Measurements from ENCODE around the gene LYPD8. TPM values are rescaled to one million over a fixed set of nuclear protein-coding genes. Genes with fewer than 3 reads are reported as not detected.

Gene LYPD8
- total RNA-seq, 4 donors from 2014 or later = 0.57 TPM; not detected in 3

- no peak overlapping the region for H3K27ac ChIP-seq (replicated peaks in 1 of 4)
- TF ChIP-seq CTCF (IDR thresholded peaks at IDR 0.05) = no peak
- TF ChIP-seq POLR2A (IDR thresholded peaks at IDR 0.05; ENCODE audit: low read depth) = no peak
- no peak for TF ChIP-seq POLR2AphosphoS5 (IDR thresholded peaks at IDR 0.05)
- TF ChIP-seq EP300 (IDR thresholded peaks at IDR 0.05) = no peak
Measured at GRCh38 chr1:248748211-248748610, 7.3 kb downstream of the LYPD8 start.

GRCh38 chr1:248740876-248741275 lies 14.7 kb downstream of the LYPD8 start:
- no peaks in the 10 kb centered on the region for H3K9me3 ChIP-seq
- H3K36me3 ChIP-seq = no peaks in the 10 kb centered on the region
- intact Hi-C loops (cut with DNase I) = no loop called here
- H3K4me3 ChIP-seq = no peak overlapping the region
- peaks cover 0 to 9% (median 0%) of the 10 kb centered on the region in 4 donors for H3K27me3 ChIP-seq
- TF ChIP-seq EP300 (IDR thresholded peaks at IDR 0.05) = no peak
- no peak for TF ChIP-seq CTCF (IDR thresholded peaks at IDR 0.05)
- no peak for TF ChIP-seq POLR2A (IDR thresholded peaks at IDR 0.05; ENCODE audit: low read depth)
- TF ChIP-seq POLR2AphosphoS5 (IDR thresholded peaks at IDR 0.05) = no peak
- no peaks in the 10 kb centered on the region for H3K4me1 ChIP-seq
- WGBS = 91% methylated on average over 7 of the region's 7 CpGs
- H3K27ac ChIP-seq (replicated peaks in 1 of 4) = no peak overlapping the region
- no peak for DNase-seq (ENCODE audit: extremely low spot score)

More at GRCh38 chr1:248748211-248748610, 7.3 kb downstream of the LYPD8 start:
- Histone ChIP-seq H3K27me3 (no peaks in the 10 kb centered on the region), H3K4me1 (no peaks in the 10 kb centered on the region), H3K36me3 (no peaks in the 10 kb centered on the region), H3K4me3 (no peak overlapping the region), H3K9me3 (no peaks in the 10 kb centered on the region)
- DNase-seq (ENCODE audit: extremely low spot score) = no peak
- WGBS = 87% methylated on average over 2 of the region's 10 CpGs
- intact Hi-C loops (cut with DNase I) = no loop called here

- intact Hi-C loops (cut with DNase I) = no loop called here
- no peak for DNase-seq (ENCODE audit: extremely low spot score)
- H3K36me3 ChIP-seq = no peaks in the 10 kb centered on the region
- 66% methylated on average over 7 of the region's 16 CpGs for WGBS
- H3K27me3 ChIP-seq = peaks cover 0 to 9% (median 0%) of the 10 kb centered on the region in 4 donors
- no peak overlapping the region for H3K4me3 ChIP-seq
- H3K4me1 ChIP-seq = no peaks in the 10 kb centered on the region
- H3K9me3 ChIP-seq = no peaks in the 10 kb centered on the region
- TF ChIP-seq CTCF (IDR thresholded peaks at IDR 0.05) = no peak
- no peak for TF ChIP-seq POLR2A (IDR thresholded peaks at IDR 0.05; ENCODE audit: low read depth)
- TF ChIP-seq POLR2AphosphoS5 (IDR thresholded peaks at IDR 0.05) = no peak
- no peak for TF ChIP-seq EP300 (IDR thresholded peaks at IDR 0.05)
- no peak overlapping the region for H3K27ac ChIP-seq (replicated peaks in 1 of 4)
Measured at GRCh38 chr1:248739572-248740205, 15.9 kb downstream of the LYPD8 start.

- Histone ChIP-seq H3K27me3 (peaks cover 0 to 9% (median 0%) of the 10 kb centered on the region in 4 donors), H3K36me3 (no peaks in the 10 kb centered on the region), H3K27ac (replicated peaks in 1 of 4) (no peak overlapping the region), H3K9me3 (no peaks in the 10 kb centered on the region), H3K4me1 (no peaks in the 10 kb centered on the region), H3K4me3 (no peak overlapping the region)
- no peak for TF ChIP-seq POLR2AphosphoS5 (IDR thresholded peaks at IDR 0.05)
- TF ChIP-seq CTCF (IDR thresholded peaks at IDR 0.05) = no peak
- TF ChIP-seq EP300 (IDR thresholded peaks at IDR 0.05) = no peak
- no peak for TF ChIP-seq POLR2A (IDR thresholded peaks at IDR 0.05; ENCODE audit: low read depth)
- intact Hi-C loops (cut with DNase I) = no loop called here
- WGBS = 82% methylated on average over 6 of the region's 6 CpGs
- no peak for DNase-seq (ENCODE audit: extremely low spot score)
Measured at GRCh38 chr1:248737457-248737856, 18.1 kb downstream of the LYPD8 start.

- WGBS = 50% methylated on average over 4 of the region's 4 CpGs
Measured at GRCh38 chr1:248736977-248737376, 18.6 kb downstream of the LYPD8 start.

More at GRCh38 chr1:248736977-248737376, 18.6 kb downstream of the LYPD8 start:
- Histone ChIP-seq H3K27me3 (peaks cover 0 to 9% (median 0%) of the 10 kb centered on the region in 4 donors), H3K36me3 (no peaks in the 10 kb centered on the region), H3K4me1 (no peaks in the 10 kb centered on the region), H3K4me3 (no peak overlapping the region), H3K9me3 (no peaks in the 10 kb centered on the region), H3K27ac (replicated peaks in 1 of 4) (no peak overlapping the region)
- no peak for DNase-seq (ENCODE audit: extremely low spot score)
- intact Hi-C loops (cut with DNase I) = no loop called here
- no peak for TF ChIP-seq POLR2A (IDR thresholded peaks at IDR 0.05; ENCODE audit: low read depth)
- no peak for TF ChIP-seq EP300 (IDR thresholded peaks at IDR 0.05)
